ENCODE measurements around the gene AFF1.

AFF1 gene

DNA sequence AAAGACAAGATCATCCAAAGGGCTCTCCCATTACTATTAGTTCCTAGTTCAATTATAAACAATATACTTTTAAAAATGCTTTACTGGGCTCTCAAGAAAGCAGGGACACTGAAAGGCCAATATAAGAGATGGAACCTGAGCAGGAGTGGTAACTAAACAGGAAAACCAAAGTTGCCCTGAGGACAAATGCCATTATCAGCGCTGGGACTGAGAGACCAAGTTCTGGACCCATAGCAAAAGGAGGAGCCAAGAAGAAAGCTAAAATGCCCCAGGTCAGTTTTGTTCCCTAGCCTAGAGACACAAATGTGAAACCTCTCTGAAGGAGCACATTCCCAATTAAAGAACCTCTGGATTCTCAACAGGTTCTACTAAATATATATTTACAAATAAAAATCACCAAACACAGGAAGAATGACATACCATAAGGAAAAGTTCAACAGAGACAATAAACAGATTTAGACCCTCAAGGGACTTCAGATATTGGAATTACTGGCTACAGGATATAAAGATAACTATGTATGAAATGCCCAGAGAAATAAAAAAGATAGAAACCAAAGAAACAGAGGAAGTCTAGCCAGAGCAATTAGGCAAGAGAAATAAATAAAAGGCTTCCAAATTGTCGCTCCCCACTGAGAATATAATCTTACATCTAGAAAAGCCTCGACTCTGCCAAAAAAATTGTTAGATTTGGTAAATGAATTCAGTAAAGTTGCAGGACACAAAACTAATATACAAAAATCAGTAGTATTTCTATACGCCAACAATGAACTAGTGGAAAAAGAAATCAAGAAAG lies 218.5 kb downstream of the AFF1 start:
- DNase-seq: no peak

DNA sequence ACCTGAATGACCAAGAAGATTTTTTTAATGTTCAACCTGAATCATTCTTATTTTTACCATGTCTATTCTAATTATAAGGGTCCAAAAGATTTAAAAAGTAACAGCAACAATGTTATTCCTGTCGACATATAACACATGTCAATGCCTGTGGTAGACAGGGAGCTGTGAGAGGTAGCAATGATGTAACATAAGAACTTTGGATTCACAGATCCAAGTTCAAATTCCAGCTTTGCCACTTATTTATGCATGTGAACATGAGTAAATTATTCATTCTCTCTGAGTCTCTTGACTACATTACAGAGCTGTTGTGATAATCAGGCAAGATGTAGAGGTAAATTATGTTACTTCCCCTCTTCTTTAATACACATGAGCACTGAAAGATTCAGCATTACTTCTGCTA lies 231.1 kb downstream of the AFF1 start:
- no peak for DNase-seq

DNA sequence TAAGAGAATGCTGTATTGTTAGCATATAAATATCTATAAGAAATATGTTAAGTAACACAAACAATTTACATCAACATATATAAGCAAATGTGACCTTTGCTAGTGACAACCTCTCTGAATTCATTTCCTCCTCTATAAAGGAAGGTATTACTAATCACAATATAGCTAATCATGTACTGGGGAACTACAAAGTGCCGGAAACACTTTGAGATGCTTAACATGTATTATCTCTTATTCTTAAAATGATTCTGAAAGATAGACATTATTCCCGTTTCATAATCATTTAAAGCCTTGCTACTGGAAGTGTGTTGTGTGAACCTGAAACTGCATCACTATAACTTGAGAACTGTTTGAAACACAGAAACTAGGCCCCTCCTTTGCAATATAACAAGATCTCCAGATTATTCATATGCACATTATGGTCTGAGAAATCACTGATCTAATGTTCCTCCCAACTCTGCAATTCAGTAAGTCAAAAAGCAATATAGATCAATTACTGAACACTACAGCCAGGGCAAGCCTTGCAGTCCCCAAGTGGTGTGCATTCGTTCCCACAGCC lies 231.6 kb downstream of the AFF1 start:
- no peak for DNase-seq

DNA sequence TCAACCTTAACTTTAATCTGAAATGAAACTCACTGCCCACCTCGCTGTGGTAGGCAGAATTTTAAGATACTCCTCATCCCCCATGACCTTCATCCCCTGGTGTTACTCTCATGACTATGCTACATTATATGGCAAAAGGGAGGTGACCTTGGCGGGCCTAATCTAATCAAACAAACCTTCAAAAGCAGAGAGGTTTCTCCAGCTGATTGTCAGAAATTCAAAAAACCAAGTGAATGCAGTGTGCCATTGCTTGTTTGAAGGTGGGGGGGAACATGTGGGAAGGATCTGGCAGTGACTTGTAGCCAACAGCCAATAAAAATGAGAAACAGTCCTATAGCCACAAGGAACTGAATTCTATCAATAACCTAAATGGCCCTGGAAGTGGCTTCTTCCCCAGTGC lies 237.1 kb downstream of the AFF1 start:
- DNase-seq: no peak

DNA sequence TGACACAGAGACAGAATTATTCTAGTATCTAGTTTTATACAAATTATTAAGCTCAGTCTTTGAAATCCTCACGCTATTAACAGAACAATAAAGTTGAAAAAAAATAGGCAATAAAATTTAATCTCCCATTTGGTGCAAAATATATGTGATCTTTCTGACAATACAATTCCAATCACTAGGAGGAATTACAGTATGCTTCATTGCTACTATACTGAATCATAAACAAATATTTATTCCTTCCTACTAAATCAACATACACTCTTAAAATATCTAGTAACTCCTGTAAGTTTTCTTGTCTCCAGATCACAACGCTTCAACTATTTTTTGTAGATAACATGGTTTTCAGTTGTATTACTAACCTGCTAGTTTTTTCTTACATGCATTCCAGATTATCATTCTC lies 239.9 kb downstream of the AFF1 start:
- DNase-seq: no peak

DNA sequence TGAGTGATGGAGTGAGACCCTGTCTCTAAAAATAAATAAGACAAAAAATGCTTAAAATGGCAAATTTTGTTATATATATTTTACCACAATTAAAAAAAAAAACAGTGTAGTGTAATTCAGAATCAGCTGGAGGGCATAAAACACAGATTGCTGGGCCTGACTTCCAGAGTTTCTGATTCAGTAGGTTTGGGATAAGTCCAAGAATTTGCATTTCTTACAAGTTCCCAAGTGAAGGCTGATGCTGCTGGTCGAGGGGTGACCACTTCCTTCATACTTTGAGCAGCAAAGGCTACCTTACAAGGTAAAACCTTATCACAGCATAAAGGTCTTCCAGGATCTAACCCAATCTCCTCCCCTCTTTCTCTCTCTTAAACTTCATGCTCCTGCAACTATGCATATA lies 244.9 kb downstream of the AFF1 start:
- DNase-seq: no peak

DNA sequence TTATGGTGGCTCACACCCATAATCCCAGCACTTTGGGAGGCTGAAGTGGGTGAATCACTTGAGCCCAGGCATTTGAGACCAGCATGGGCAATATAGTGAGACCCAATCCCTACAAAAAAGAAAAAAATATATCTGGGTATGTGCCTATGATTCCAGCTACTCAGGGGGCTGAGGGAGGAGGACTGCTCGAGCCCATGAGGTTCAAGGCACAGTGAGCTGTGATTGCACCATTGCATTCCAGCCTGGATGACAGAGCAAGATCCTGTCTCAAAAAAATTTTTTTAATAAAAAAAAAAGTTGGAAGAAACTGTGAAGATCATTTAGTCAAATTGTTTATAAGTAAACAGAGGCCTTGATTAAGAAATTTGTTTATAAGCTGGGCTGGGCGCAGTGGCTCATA lies 246.0 kb downstream of the AFF1 start:
- no peak for DNase-seq

DNA sequence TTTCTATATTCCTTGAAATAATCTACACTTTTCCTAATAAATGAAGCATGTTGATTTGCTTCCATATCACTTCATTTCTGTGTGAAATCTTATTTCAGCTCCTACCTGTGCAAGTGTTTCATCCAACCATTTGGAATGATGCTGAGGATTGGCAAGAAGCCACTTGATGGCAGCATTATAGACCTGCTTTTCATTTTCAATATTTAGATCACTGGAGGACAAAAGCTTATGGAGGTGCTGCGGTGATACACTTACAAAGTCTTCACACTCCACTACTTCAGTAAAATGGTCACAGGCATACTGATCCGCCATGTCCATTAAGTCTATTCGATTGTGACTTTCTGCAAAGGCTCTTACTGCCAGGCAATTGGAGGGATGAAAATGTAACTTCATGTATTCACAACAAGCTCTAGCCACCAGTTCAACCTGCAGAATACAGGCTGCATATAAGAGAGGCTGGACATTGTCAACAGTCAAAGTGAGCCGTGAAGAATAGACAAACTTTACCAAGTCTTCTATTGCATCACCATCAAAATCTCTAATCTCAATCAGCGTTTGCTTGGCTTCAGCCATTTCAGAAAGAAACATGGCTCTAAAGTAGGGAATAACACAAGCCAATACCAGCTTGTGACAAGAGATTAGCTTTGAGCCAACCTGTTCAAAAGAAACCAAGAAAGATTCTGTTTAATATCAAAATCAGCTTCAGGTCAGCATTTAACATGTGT lies 250.5 kb downstream of the AFF1 start:
- no peak for DNase-seq

DNA sequence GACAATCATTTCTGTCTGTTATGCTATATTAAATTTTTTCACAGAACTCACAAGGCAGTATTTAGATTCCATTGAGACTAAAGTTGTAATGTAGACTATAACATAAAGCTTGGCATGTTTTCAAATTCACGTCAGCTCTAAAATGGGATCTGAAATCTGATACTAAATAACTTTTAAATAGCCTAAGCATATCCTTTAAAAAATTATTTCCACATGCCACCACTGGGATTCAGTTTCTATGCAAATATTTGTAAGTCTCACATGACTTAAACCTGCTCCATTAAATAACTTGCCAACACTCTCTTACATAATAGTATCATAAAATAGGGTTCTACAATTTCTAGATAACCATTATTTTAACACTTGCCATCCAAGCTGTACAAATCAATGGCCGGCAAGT lies 253.2 kb downstream of the AFF1 start:
- DNase-seq: no peak

DNA sequence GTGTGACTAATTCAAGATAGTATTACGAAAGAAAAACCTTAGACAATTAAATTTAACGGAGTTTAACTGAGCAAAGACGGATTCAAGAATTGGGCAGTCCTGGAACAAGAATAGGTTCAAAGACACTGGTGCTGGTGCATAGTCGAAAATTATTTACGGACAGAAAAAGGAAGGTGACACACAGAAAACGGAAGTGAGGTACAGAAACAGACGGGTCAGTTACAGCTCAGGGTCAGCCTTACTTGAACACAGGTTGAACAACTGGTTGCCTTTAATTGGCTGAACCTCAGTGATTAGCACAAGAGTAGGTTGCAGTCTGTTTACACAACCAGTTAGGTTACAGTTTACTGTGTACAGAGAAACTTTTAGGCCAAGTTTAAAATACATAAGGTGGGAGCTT lies 254.1 kb downstream of the AFF1 start:
- no peak for DNase-seq
